Bronchial epithelial cell (primary cell): ENCODE measurements around the gene COL11A2. TPM values are rescaled to one million over a fixed set of nuclear protein-coding genes. Genes with fewer than 3 reads are reported as not detected.

Experiments
- DNase-seq: peaks from one replicate; pipeline ENCODE4 v3.0.0-alpha.2; 2010; ENCODE audit warnings: low read depth
- FAIRE-seq: peaks from 2 replicates; lab custom pipeline; 2011; peaks lifted over from hg19 to GRCh38; lab: Jason Lieb, UNC
- H3K27me3 ChIP-seq: 2 replicates; pipeline ENCODE4 v1.5.1; 2011; ENCODE audit warnings: low read length; ENCODE audit not compliant: control insufficient read depth, insufficient read depth
- H3K36me3 ChIP-seq: 2 replicates; pipeline ENCODE4 v1.5.1; 2011; ENCODE audit warnings: low read length; ENCODE audit not compliant: control insufficient read depth, insufficient read depth
- H3K4me3 ChIP-seq: 2 replicates; pipeline ENCODE4 v1.5.1; 2011; ENCODE audit warnings: mild to moderate bottlenecking, low read depth, low read length, control low read depth
- CTCF ChIP-seq: IDR thresholded peaks from 2 replicates; pipeline ENCODE4 v1.5.1; 2011; ENCODE audit warnings: mild to moderate bottlenecking, moderate library complexity, low read length, control low read depth, inconsistent platforms; ENCODE audit not compliant: insufficient read depth, severe bottlenecking
- total RNA-seq: library from RNA; depleted of rRNA; stranded (reverse); fragments of >200 nt; gene quantifications from 2 replicates; pipeline ENCODE4 v1.2.1, GENCODE V29; 2014

Gene COL11A2
- total RNA-seq, 1 donor from 2014 or later = under 0.01 TPM

GRCh38 chr6:33205191-33206026 is 13.1 kb upstream of the COL11A2 start:
- FAIRE-seq = no peak
- peak; percentile 16 for TF ChIP-seq CTCF
- Histone ChIP-seq H3K27me3 (no peaks in the 10 kb centered on the region), H3K4me3 (peak overlapping the region; percentile 92), H3K36me3 (peaks cover 17% of the 10 kb centered on the region)
- DNase-seq = peak; percentile 82

DNA sequence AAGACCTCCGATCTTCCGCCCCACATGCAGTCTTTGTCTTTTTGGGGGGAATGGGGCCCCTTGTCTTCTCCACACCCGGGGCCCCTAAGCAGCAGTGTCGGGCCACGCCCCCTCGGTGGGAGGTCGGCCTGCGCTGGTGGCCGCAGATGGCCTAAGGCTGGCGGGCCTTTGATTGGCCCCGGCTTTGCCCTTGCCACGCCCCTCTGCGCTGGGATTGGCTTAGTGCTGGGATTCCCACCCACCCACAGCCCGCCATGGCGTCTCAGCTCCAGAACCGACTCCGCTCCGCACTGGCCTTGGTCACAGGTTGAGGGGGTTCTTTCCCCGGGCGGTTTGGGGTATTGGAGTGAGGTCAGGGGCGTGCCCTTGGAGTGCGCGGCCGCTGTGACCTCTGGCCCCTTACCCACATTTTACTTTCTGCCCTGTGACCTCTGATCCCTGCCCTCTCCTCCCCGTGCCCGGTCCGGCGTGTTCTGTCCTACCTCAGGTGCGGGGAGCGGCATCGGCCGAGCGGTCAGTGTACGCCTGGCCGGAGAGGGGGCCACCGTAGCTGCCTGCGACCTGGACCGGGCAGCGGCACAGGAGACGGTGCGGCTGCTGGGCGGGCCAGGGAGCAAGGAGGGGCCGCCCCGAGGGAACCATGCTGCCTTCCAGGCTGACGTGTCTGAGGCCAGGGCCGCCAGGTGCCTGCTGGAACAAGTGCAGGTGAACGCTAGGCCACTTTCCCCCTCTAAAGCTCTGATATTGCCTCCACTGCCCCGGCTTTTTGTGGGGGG is 12.3 kb upstream of the COL11A2 start, which contains the start of gene HSD17B8:
HSD17B8 (plus strand) TSS at position 241 of the 776 bp plus-strand sequence; CDS start at position 255, 14 bp downstream.
- H3K27me3 ChIP-seq = no peaks in the 10 kb centered on the region
- FAIRE-seq = no peak
- TF ChIP-seq CTCF = no peak
- peaks cover 13% of the 10 kb centered on the region for H3K36me3 ChIP-seq
- H3K4me3 ChIP-seq = peak within 1 kb of the TSS; percentile 92
- peak; percentile 82 for DNase-seq

- Histone ChIP-seq H3K36me3 (peaks cover 13% of the 10 kb centered on the region), H3K4me3 (peak overlapping the region; percentile 92), H3K27me3 (no peaks in the 10 kb centered on the region)
- no peak for DNase-seq
- no peak for FAIRE-seq
- no peak for TF ChIP-seq CTCF
Measured at GRCh38 chr6:33204165-33204414, 11.8 kb upstream of the COL11A2 start.

- TF ChIP-seq CTCF = no peak
- DNase-seq = no peak
- H3K27me3 ChIP-seq = no peaks in the 10 kb centered on the region
- no peak overlapping the region for H3K4me3 ChIP-seq
- FAIRE-seq = no peak
- H3K36me3 ChIP-seq = peaks cover 13% of the 10 kb centered on the region
Measured at GRCh38 chr6:33203443-33204164, 11.3 kb upstream of the COL11A2 start.

DNA sequence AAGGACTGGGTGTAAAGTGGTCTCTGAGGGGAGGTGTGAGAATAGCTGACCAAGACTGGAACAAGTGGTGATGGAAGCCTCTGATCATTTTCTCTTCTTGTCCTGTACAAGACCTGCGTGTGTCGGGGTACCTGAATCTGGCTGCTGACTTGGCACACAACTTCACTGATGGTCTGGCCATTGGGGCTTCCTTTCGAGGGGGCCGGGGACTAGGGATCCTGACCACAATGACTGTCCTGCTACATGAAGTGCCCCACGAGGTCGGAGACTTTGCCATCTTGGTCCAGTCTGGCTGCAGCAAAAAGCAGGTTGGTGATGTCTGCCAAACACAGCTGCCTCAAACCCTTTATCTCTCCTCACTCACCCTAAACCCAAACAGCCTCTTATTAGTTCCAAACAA is 10.5 kb upstream of the COL11A2 start:
- DNase-seq (no peak), FAIRE-seq (no peak)
- H3K36me3 ChIP-seq = peaks cover 13% of the 10 kb centered on the region
- H3K27me3 ChIP-seq = no peaks in the 10 kb centered on the region
- no peak for TF ChIP-seq CTCF
- no peak overlapping the region for H3K4me3 ChIP-seq
